GM18502 (cell line): ENCODE measurements around the gene CNNM3.
A peak's percentile ranks its signal among the peaks of the same experiment; 100 is the strongest.

Experiments
- ATAC-seq: cut with Tn5 transposase; IDR thresholded peaks from one replicate; pipeline ENCODE4 v1.9.1; 2021; ENCODE audit warnings: mild to moderate bottlenecking; ENCODE audit not compliant: unreplicated experiment, poor library complexity

Gene CNNM3

GRCh38 chr2:96874198-96874831 is 58.2 kb downstream of the CNNM3 start:
- ATAC-seq = peak; percentile 55

- ATAC-seq = no peak
Measured at GRCh38 chr2:96875498-96876268, 59.6 kb downstream of the CNNM3 start.

- no peak for ATAC-seq
Measured at GRCh38 chr2:96876269-96877041, 60.4 kb downstream of the CNNM3 start.

GRCh38 chr2:96877042-96877451 is 61.0 kb downstream of the CNNM3 start:
- no peak for ATAC-seq

GRCh38 chr2:96877631-96878092 is 61.6 kb downstream of the CNNM3 start:
- ATAC-seq = no peak

DNA sequence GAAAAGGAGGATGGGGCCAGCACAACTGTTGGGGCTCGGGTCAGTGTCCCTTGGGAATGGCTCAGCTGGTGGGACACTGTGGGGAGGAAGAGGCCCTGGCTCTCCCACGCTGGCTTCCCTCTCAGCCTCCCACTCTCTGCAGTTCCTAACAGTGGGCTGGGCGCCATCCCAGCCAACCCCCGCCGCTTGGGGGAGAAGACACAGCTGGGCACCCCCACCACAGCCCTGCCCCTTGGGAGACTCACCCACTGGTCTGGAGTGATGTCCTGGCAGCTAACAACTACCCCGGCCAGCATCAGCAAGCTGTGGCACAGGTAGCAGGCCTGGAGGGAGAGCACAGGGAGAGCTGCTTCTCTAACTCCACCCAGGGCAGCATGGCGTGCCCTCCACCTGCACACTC is 62.1 kb downstream of the CNNM3 start:
- no peak for ATAC-seq

DNA sequence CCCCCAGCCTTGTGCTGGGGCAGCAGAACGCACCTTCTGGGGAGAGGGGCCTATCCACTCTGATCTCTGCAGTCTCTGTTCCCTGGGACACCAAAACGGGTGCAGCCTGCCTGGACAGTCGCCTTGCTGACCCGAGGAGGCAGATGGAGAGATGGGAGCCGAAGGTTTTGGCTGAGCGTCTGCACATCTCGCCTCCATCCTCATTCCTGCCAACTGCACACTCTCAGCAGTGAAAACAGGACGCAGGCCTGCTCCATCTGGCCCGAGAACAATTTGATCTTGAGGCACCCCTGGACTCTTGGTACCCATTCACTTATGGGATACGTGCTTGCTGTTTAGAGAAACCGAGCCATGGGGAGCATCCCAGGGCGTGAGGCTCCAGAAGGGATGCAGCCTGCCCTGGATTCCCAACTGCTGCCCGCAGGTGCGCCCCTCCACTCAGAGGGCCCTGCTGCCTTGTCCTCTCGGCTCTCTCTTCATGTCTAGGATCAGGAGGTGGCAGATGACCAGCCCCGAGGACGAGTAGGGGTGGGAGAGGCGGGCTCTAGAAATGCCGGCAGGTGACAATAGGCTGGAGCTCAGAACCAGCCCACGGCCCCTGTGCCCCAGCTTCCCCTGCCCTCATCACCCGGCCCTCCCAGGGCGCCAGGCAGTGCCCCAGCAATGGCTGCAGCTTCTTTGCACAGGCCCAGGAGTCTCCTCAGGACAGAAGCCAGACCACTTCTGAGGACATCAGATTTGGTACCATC is 62.9 kb downstream of the CNNM3 start:
- no peak for ATAC-seq

- no peak for ATAC-seq
Measured at GRCh38 chr2:96879545-96880040, 63.5 kb downstream of the CNNM3 start.

- no peak for ATAC-seq
Measured at GRCh38 chr2:96880891-96881273, 64.8 kb downstream of the CNNM3 start.

DNA sequence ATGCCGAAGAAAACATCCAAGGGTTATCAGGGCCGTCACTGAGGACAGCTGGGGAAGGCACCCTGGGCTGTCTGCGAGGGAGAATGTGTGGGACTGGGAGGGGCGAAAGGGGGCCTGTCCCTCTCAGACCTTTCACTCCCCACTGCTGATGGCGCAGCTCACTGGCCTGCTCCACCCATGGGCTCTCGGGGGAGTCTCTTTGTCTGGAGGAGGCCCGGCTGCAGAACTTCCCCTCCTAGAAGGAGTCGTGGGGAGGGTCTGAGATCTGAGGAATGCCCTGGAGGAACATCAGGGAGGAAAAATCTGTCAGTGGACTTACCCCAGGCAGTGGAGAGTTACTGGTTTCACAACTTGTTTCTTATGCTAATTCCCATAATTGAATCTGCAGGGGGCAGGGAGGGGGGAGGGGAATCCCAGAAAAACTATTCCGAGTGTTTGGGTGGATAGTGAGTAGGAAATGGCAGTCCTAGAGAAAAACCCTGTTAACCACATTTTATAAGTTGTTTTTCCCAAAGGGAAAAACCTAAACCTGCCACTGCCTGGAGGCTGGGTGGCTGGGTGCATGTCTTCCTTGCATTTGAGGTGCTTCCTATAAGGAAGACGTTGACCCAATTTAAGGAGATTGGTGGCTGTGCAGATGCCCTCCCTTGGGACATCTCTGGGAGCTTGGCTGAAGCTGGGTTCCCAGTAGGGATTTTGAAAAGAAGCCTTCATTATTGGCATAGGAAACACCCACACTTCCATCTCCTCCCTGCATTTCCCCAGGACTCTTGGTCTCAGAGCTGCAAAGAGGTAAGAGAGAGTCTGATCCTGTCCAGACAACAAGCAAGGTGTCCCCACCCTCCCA is 65.5 kb downstream of the CNNM3 start:
- ATAC-seq = no peak

DNA sequence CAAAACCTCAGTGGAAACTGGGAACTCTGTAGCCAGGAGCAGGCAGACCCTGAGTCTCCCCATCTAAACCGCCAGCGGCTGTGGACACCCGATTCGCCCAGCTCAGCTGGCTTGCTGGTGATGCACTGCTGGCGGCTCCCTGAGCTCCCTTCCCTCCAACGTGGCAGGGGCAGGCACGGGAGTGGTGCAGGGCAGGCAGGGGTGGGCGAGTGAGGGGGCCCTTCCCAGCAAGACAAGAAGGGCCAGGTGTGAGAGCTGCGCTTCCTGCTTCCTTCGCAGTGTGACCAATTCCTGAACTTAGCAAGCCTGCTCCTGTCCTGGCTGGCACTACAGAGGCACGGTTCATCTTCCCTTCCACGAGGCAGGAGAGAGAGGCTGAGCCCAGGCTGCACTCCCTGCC is 66.2 kb downstream of the CNNM3 start:
- no peak for ATAC-seq

GRCh38 chr2:96882906-96883305 is 66.8 kb downstream of the CNNM3 start:
- no peak for ATAC-seq

DNA sequence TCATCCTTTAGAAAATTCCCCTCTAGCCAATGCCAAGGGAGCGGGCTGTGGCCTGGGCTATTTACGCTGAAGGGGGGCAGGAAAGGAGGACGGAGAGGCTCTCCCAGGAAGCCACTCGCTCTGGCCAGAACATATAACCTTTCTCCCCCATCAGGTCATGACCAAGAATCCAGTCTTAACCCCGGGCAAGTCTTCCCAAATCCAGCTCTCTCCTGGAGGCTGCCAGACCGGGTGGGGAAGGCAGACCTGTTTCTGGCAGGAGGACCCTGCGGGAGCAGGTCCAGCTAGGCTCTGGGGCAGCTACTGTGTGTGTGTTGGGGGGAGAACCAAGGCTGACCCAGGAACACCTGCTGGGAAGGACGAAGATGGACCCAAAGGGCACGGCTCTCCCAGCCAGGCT is 67.2 kb downstream of the CNNM3 start:
- no peak for ATAC-seq
